K562 (cell line): ENCODE data around the gene YKT6.

Experiments
- CBX5 ChIP-seq: IDR thresholded peaks from 2 replicates; pipeline ENCODE4 v1.6.1; 2014; ENCODE audit warnings: low read depth, borderline replicate concordance
- CTCF ChIP-seq, 3 experiments: IDR thresholded peaks in 2 of 3; conservative IDR thresholded peaks in 1 of 3; 2 replicates each; pipeline ENCODE4 v1.5.1; 2011 to 2012; ENCODE audit warnings: low read length in 3 of 3, mild to moderate bottlenecking in 3 of 3, control low read depth in 2 of 3, improper control_type of control experiment in 1 of 3, inconsistent platforms in 1 of 3, low read depth in 1 of 3, mixed read lengths in 1 of 3, moderate library complexity in 1 of 3; ENCODE audit not compliant: insufficient read depth in 2 of 3
- EZH2 ChIP-seq: IDR thresholded peaks from 2 replicates; pipeline ENCODE4 v1.6.1; 2012; ENCODE audit warnings: low read depth, mild to moderate bottlenecking, inconsistent platforms, low read length, borderline replicate concordance
- MYNN ChIP-seq, 2 experiments: sonication (generic); formaldehyde crosslinking in 1 of 2; IDR thresholded peaks; 2 replicates each; pipeline versions ENCODE4 v1.5.0 to v1.6.1; 2016 to 2020; ENCODE audit warnings: antibody characterized with exemption in 1 of 2, missing genetic modification reagents in 1 of 2
- SMAD3 ChIP-seq: fragments of 450-650 bp; formaldehyde crosslinking; conservative IDR thresholded peaks from 2 replicates; pipeline ENCODE4 v1.4.0; 2020; ENCODE audit warnings: mild to moderate bottlenecking
- SREBF2 ChIP-seq: sonication (generic); formaldehyde crosslinking; IDR thresholded peaks from 2 replicates; pipeline ENCODE4 v1.4.0; 2020; ENCODE audit warnings: mild to moderate bottlenecking, missing genetic modification reagents
- TRIM24 ChIP-seq, 2 experiments: fragments of 450-650 bp; IDR thresholded peaks; 2 replicates each; pipeline ENCODE4 v1.6.1; 2016
- TRIM25 ChIP-seq: fragments of 450-650 bp; IDR thresholded peaks from 2 replicates; pipeline ENCODE4 v1.7.0; 2016; ENCODE audit warnings: borderline replicate concordance
- ZNF280B ChIP-seq: fragments of 250-450 bp; sonication (Bioruptor Pico); IDR thresholded peaks from 2 replicates; pipeline ENCODE4 v1.5.1; 2021; ENCODE audit warnings: mild to moderate bottlenecking
- ZNF668 ChIP-seq: fragments of 250-450 bp; sonication (Bioruptor Pico); IDR thresholded peaks from 2 replicates; pipeline ENCODE4 v1.8.0; 2022; ENCODE audit warnings: mild to moderate bottlenecking, inconsistent platforms

GRCh38 chr7:44159824-44160630 is 40.8 kb upstream of the YKT6 start:
- TF ChIP-seq TRIM24 (IDR thresholded peaks at IDR 0.05), result no peak
- no peak for TF ChIP-seq ZNF280B (CRISPR knock-in tag)
- TF ChIP-seq SMAD3 (CRISPR knock-in tag), result no peak
- no peak for TF ChIP-seq ZNF668 (CRISPR knock-in tag)
- TF ChIP-seq CTCF (IDR thresholded peaks at IDR 0.05 in 2 of 3, conservative IDR thresholded peaks at IDR 0.05 in 1 of 3; ENCODE audit: insufficient read depth in 2 of 3, low read depth in 1 of 3, low read length in 3 of 3), result no peak
- TF ChIP-seq EZH2, result no peak
- no peak for TF ChIP-seq TRIM25
- no peak for TF ChIP-seq MYNN (IDR thresholded peaks at IDR 0.05)
- TF ChIP-seq MYNN (CRISPR knock-in tag; IDR thresholded peaks at IDR 0.05), result no peak
- no peak for TF ChIP-seq SREBF2 (CRISPR knock-in tag)
- TF ChIP-seq CBX5, result no peak
